Tibial nerve (tissue), 4 donors: ENCODE results near the gene NDUFS1.

Source experiments
- CTCF ChIP-seq, 5 experiments: fragments of 200-600 bp in 3 of 5; fragments of 450-650 bp in 2 of 5; sonication (generic) in 3 of 5; IDR thresholded peaks; one replicate each; pipeline ENCODE4 v1.5.1; 2016 to 2019; ENCODE audit warnings: antibody characterized with exemption in 5 of 5, mild to moderate bottlenecking in 3 of 5, moderate library complexity in 2 of 5
- EP300 ChIP-seq, 2 donors: sonication (generic); formaldehyde crosslinking; IDR thresholded peaks; one replicate each; pipeline ENCODE4 v1.6.1; 2017; ENCODE audit warnings: antibody characterized with exemption in 2 of 2, mild to moderate bottlenecking in 1 of 2
- POLR2A ChIP-seq, 2 donors: fragments of 450-650 bp; IDR thresholded peaks; one replicate each; pipeline ENCODE4 v1.6.1; 2017; ENCODE audit warnings: antibody characterized with exemption in 2 of 2, mild to moderate bottlenecking in 2 of 2, moderate library complexity in 2 of 2

DNA sequence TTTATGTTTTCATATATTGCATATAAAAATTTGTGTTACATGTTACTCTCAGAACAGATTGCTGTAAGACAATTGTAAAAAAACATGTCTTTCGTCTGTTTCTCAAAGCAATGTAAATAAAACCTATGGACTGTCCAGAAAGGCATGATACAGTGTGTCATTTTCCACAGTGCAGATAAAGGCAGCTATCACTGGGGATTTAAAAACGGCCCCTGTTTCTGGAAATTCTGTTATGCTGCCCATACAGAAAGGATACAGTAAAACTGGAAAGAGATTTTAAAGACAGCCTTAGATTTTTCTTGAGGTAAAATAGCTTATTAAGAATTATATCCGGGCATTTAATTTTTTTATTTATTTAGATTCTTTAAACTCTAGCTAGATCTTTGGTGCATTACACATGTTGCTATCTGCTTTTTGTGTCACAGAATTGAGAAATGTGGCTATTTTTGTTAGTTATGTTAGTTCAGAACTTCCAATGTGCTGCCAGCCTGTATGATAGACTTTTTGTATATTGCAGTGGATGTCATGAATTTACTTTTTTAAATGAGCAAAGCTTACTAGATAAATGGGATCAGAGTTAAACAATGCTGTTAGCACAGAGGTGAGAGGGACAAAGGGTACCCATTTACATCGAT lies 72.4 kb downstream of the NDUFS1 start:
- TF ChIP-seq CTCF (IDR thresholded peaks at IDR 0.05) (no peak), EP300 (IDR thresholded peaks at IDR 0.05) (no peak), POLR2A (IDR thresholded peaks at IDR 0.05) (no peak)
